ENCODE measurements around the gene SCMH1.

SCMH1 gene

GRCh38 chr1:41056907-41057306, 185.2 kb downstream of the SCMH1 start:
- H3K27ac ChIP-seq (ENCODE audit: low read depth, low read length) = no peak overlapping the region
- no peaks in the 10 kb centered on the region for H3K27me3 ChIP-seq (ENCODE audit: insufficient read depth, low read length)
- H3K4me3 ChIP-seq (ENCODE audit: low read depth, low read length) = no peak overlapping the region
- no peak overlapping the region for H2AFZ ChIP-seq (ENCODE audit: low read length, unreplicated experiment)
- H3K4me1 ChIP-seq (ENCODE audit: control insufficient read depth, insufficient read depth, low read length, unreplicated experiment) = no peaks in the 10 kb centered on the region
- peaks cover 21% of the 10 kb centered on the region for H3K36me3 ChIP-seq (ENCODE audit: insufficient read depth, low read length)
- H3K79me2 ChIP-seq (ENCODE audit: control insufficient read depth, insufficient read depth, low read length, unreplicated experiment) = no peaks in the 10 kb centered on the region

GRCh38 chr1:41053316-41053715, 188.8 kb downstream of the SCMH1 start:
- Histone ChIP-seq H3K4me3 (ENCODE audit: low read depth, low read length) (no peak overlapping the region), H3K27me3 (ENCODE audit: insufficient read depth, low read length) (no peaks in the 10 kb centered on the region), H3K27ac (ENCODE audit: low read depth, low read length) (no peak overlapping the region), H2AFZ (ENCODE audit: low read length, unreplicated experiment) (no peak overlapping the region), H3K4me1 (ENCODE audit: control insufficient read depth, insufficient read depth, low read length, unreplicated experiment) (no peaks in the 10 kb centered on the region), H3K36me3 (ENCODE audit: insufficient read depth, low read length) (peaks cover 10% of the 10 kb centered on the region; the same call in 1 of the 2 replicates), H3K79me2 (ENCODE audit: control insufficient read depth, insufficient read depth, low read length, unreplicated experiment) (no peaks in the 10 kb centered on the region)

- H2AFZ ChIP-seq (ENCODE audit: low read length, unreplicated experiment) = no peak overlapping the region
- H3K27me3 ChIP-seq (ENCODE audit: insufficient read depth, low read length) = no peaks in the 10 kb centered on the region
- H3K79me2 ChIP-seq (ENCODE audit: control insufficient read depth, insufficient read depth, low read length, unreplicated experiment) = no peaks in the 10 kb centered on the region
- no peak overlapping the region for H3K4me3 ChIP-seq (ENCODE audit: low read depth, low read length)
- no peak overlapping the region for H3K27ac ChIP-seq (ENCODE audit: low read depth, low read length)
- H3K36me3 ChIP-seq (ENCODE audit: insufficient read depth, low read length) = peaks cover 21% of the 10 kb centered on the region; the same call in 1 of the 2 replicates
- H3K4me1 ChIP-seq (ENCODE audit: control insufficient read depth, insufficient read depth, low read length, unreplicated experiment) = peaks cover 2% of the 10 kb centered on the region
Observed at GRCh38 chr1:41051022-41051421, 191.1 kb downstream of the SCMH1 start.

DNA sequence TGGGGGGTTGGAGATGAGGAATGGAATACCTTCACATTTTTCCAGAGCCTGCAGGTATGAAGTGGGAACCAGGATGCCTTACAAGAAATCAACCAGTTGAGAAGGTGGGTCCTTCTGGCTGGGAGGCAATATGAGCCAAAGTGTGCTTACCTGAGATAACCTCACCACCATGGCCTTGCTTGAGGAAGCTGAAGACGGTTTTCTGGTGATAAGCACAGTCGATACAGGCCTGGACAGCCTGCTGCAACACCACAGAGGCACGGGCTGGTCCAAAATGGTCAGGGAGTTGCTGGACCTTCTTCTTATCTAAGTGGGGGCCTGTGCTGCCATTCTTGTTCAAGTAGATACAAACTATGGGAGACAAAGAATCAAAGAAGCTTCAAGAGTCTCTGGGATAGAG, 193.6 kb downstream of the SCMH1 start:
- H3K4me3 ChIP-seq (ENCODE audit: low read depth, low read length) = no peak overlapping the region
- no peak overlapping the region for H2AFZ ChIP-seq (ENCODE audit: low read length, unreplicated experiment)
- no peaks in the 10 kb centered on the region for H3K27me3 ChIP-seq (ENCODE audit: insufficient read depth, low read length)
- peaks cover 24% of the 10 kb centered on the region; the same call in 1 of the 2 replicates for H3K36me3 ChIP-seq (ENCODE audit: insufficient read depth, low read length)
- no peaks in the 10 kb centered on the region for H3K79me2 ChIP-seq (ENCODE audit: control insufficient read depth, insufficient read depth, low read length, unreplicated experiment)
- peaks cover 19% of the 10 kb centered on the region for H3K4me1 ChIP-seq (ENCODE audit: control insufficient read depth, insufficient read depth, low read length, unreplicated experiment)
- H3K27ac ChIP-seq (ENCODE audit: low read depth, low read length) = no peak overlapping the region

DNA sequence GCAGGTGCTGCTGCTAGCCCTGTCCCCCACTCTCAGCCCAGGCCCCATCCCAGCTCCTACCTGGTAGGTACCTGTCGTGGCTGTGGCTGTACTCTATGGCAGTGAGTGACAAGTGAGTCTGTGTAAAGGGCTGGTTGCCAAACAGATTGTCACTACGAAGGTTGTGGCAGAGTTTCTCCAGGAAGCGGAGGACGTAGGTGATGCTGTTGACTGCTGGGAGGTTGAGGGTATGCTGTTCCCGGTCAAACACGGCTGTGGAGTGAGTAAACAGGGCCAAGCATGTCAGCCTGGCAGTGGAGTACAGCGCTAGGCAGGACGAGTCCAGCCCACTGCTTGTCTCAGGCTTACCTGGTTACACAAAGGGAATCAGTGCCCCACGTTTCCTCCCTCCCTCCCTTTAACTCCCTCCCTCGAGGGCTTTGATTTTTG, 195.7 kb downstream of the SCMH1 start:
- Histone ChIP-seq H3K4me3 (ENCODE audit: low read depth, low read length) (no peak overlapping the region), H3K79me2 (ENCODE audit: control insufficient read depth, insufficient read depth, low read length, unreplicated experiment) (no peaks in the 10 kb centered on the region), H3K36me3 (ENCODE audit: insufficient read depth, low read length) (peaks cover 24% of the 10 kb centered on the region; the same call in 1 of the 2 replicates), H3K4me1 (ENCODE audit: control insufficient read depth, insufficient read depth, low read length, unreplicated experiment) (peaks cover 19% of the 10 kb centered on the region), H3K27ac (ENCODE audit: low read depth, low read length) (peak overlapping the region; percentile 54), H3K27me3 (ENCODE audit: insufficient read depth, low read length) (no peaks in the 10 kb centered on the region), H2AFZ (ENCODE audit: low read length, unreplicated experiment) (no peak overlapping the region)

DNA sequence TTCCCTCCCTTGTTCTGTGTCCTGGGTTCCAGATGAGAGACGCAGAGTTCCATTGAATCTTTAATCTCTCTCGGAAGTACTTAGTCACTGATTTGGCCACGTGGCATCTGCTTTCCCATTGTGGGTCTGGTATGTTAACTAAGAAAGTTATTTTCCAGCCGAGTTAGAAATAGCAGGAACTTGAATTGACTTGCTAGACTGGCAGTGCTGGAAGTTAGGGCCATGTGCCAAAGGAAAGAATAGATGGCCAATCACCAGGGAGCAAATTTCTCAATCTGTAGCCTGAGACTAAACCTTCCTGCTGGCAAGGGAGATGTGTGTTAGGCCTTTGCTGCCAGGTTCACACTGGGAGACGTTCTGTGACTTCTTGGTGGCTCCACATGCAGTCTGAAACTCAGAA, 196.4 kb downstream of the SCMH1 start:
- Histone ChIP-seq H3K36me3 (ENCODE audit: insufficient read depth, low read length) (peaks cover 24% of the 10 kb centered on the region; the same call in 1 of the 2 replicates), H3K27ac (ENCODE audit: low read depth, low read length) (peak overlapping the region; percentile 54), H3K27me3 (ENCODE audit: insufficient read depth, low read length) (no peaks in the 10 kb centered on the region), H3K4me3 (ENCODE audit: low read depth, low read length) (no peak overlapping the region), H3K4me1 (ENCODE audit: control insufficient read depth, insufficient read depth, low read length, unreplicated experiment) (peaks cover 19% of the 10 kb centered on the region), H3K79me2 (ENCODE audit: control insufficient read depth, insufficient read depth, low read length, unreplicated experiment) (no peaks in the 10 kb centered on the region), H2AFZ (ENCODE audit: low read length, unreplicated experiment) (no peak overlapping the region)

DNA sequence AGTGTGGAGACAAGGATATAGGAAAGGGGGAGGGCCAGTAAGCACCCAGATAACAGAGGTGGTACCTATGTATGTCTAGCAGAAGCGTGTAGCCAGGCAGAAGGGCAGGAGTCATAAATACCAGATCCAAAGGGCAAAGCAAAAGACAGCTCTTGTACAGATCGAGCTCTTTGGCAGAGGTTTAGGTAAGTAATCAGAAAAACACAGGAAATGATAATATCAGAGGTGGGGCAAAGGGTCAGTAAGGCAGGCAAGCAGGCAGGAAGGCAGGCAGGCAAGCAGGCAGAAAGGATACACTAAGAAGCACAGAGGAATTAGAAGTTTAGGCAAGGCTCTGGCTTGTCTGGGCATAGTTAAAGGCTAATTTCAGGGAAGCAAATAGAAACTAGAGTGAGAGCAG, 197.9 kb downstream of the SCMH1 start:
- Histone ChIP-seq H3K4me3 (ENCODE audit: low read depth, low read length) (no peak overlapping the region), H3K36me3 (ENCODE audit: insufficient read depth, low read length) (peaks cover 29% of the 10 kb centered on the region; the same call in 1 of the 2 replicates), H3K27me3 (ENCODE audit: insufficient read depth, low read length) (no peaks in the 10 kb centered on the region), H3K79me2 (ENCODE audit: control insufficient read depth, insufficient read depth, low read length, unreplicated experiment) (no peaks in the 10 kb centered on the region), H2AFZ (ENCODE audit: low read length, unreplicated experiment) (no peak overlapping the region), H3K27ac (ENCODE audit: low read depth, low read length) (no peak overlapping the region), H3K4me1 (ENCODE audit: control insufficient read depth, insufficient read depth, low read length, unreplicated experiment) (peaks cover 19% of the 10 kb centered on the region)

- Histone ChIP-seq H2AFZ (ENCODE audit: low read length, unreplicated experiment) (no peak overlapping the region), H3K27ac (ENCODE audit: low read depth, low read length) (no peak overlapping the region), H3K79me2 (ENCODE audit: control insufficient read depth, insufficient read depth, low read length, unreplicated experiment) (no peaks in the 10 kb centered on the region), H3K4me1 (ENCODE audit: control insufficient read depth, insufficient read depth, low read length, unreplicated experiment) (peaks cover 19% of the 10 kb centered on the region), H3K27me3 (ENCODE audit: insufficient read depth, low read length) (no peaks in the 10 kb centered on the region), H3K4me3 (ENCODE audit: low read depth, low read length) (no peak overlapping the region), H3K36me3 (ENCODE audit: insufficient read depth, low read length) (peaks cover 17% of the 10 kb centered on the region; the same call in 1 of the 2 replicates)
Observed at GRCh38 chr1:41041614-41042270, 200.4 kb downstream of the SCMH1 start.

DNA sequence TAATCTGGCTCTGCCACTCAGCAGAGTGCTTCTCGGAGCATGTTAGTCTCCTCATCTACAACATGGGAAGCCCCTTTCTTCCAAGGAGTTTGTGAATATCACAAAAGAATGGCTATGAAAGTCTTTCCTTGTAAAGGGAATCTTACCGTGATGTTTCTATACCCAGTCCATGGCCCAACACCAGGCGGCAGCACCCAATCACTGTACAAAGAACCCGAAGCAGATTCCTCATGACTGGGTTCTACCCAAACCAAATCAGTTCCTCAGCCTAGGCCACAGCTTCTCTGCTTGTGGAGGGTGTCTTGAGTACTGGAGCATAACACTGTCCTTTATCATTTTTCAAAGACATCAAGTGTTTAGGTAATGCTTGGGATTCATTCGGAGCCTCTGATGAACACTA, 204.0 kb downstream of the SCMH1 start:
- peaks cover 18% of the 10 kb centered on the region; the same call in 1 of the 2 replicates for H3K36me3 ChIP-seq (ENCODE audit: insufficient read depth, low read length)
- H2AFZ ChIP-seq (ENCODE audit: low read length, unreplicated experiment) = no peak overlapping the region

DNA sequence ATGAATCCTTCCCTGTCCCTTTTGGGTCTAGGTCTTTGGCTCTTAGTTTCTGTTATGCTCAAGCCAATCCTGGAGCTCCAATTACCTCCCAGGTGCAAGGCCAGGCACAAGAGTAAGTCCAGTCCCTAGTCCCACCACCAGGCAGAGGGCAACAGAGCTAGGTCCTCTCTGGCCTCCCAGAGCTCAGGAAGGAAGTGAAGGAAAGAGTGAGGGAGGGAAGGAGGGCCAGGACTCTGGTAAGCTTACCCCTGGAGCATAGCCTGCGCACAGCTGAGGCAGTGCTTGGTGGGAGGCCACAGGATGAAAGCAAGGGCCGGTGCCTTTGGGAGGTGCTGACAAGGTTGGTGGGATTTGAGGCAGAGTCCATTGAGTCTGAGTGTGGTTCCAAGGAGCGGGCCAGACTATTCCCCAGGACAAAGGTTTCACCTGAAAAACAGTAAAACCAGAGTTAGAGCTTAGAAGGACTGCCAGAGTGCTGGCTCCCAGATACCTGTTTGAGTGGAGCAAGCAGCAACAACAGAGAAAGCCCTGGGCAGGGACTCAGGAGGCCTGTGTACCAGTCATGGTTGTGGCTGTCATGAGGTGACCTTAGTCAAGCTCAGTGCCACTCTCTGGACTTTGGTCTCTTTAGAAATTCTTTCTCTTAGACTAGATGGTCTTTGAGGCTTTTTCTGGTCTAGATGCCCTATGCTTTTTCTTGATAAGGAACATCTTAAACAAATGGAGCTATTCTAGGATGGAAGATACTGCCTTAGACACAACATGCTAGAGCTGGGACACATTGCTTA, 204.8 kb downstream of the SCMH1 start:
- Histone ChIP-seq H2AFZ (ENCODE audit: low read length, unreplicated experiment) (no peak overlapping the region), H3K4me3 (ENCODE audit: low read depth, low read length) (no peak overlapping the region), H3K36me3 (ENCODE audit: insufficient read depth, low read length) (peaks cover 18% of the 10 kb centered on the region; the same call in 1 of the 2 replicates), H3K79me2 (ENCODE audit: control insufficient read depth, insufficient read depth, low read length, unreplicated experiment) (no peaks in the 10 kb centered on the region), H3K27me3 (ENCODE audit: insufficient read depth, low read length) (no peaks in the 10 kb centered on the region), H3K4me1 (ENCODE audit: control insufficient read depth, insufficient read depth, low read length, unreplicated experiment) (no peaks in the 10 kb centered on the region), H3K27ac (ENCODE audit: low read depth, low read length) (no peak overlapping the region)

More for the DNA sequence above, 204.0 kb downstream of the SCMH1 start:
- Histone ChIP-seq H3K4me3 (ENCODE audit: low read depth, low read length) (no peak overlapping the region), H3K27ac (ENCODE audit: low read depth, low read length) (no peak overlapping the region), H3K27me3 (ENCODE audit: insufficient read depth, low read length) (no peaks in the 10 kb centered on the region), H3K4me1 (ENCODE audit: control insufficient read depth, insufficient read depth, low read length, unreplicated experiment) (no peaks in the 10 kb centered on the region), H3K79me2 (ENCODE audit: control insufficient read depth, insufficient read depth, low read length, unreplicated experiment) (no peaks in the 10 kb centered on the region)

All from ACC112 (cell line).